T-helper 17 cell (primary cell): ENCODE data around the gene TEF. TPM values are rescaled to one million over a fixed set of nuclear protein-coding genes. Genes with fewer than 3 reads are reported as not detected.
A peak's percentile ranks its signal among the peaks of the same experiment; 100 is the strongest.
"Not testable (repeated sequence)": the region's sequence is repeated elsewhere in the genome, so short reads cannot be mapped to it uniquely, and the experiment has no call there.

Experiments
- ATAC-seq: fragments of 150-1000 bp; cut with Tn5 transposase; 2 replicates; pipeline ENCODE4 v1.10.0; 2021; ENCODE audit warnings: mild to moderate bottlenecking, moderate library complexity
- DNase-seq, 3 donors: peaks; one replicate each; pipeline versions ENCODE4 v3.0.0 to v3.0.0-alpha.2; 2020 to 2021
- H3K9me3 ChIP-seq: one replicate; pipeline ENCODE4 v1.7.0; 2013; ENCODE audit warnings: low read length, mild to moderate bottlenecking; ENCODE audit not compliant: control insufficient read depth, poor library complexity, severe bottlenecking
- H3K27ac Mint-ChIP-seq: one replicate; pipeline ENCODE4 v1.8.0; 2022; ENCODE audit warnings: mild to moderate bottlenecking, moderate library complexity, mixed read lengths
- H3K27me3 Mint-ChIP-seq: one replicate; pipeline ENCODE4 v1.8.0; 2022; ENCODE audit warnings: mixed read lengths
- H3K36me3 Mint-ChIP-seq: one replicate; pipeline ENCODE4 v1.8.0; 2022; ENCODE audit warnings: low read depth, mixed read lengths
- H3K4me1 Mint-ChIP-seq: one replicate; pipeline ENCODE4 v1.8.0; 2022; ENCODE audit warnings: mild to moderate bottlenecking, mixed read lengths
- H3K4me3 Mint-ChIP-seq: one replicate; pipeline ENCODE4 v1.8.0; 2022; ENCODE audit warnings: mild to moderate bottlenecking, moderate library complexity, mixed read lengths
- total RNA-seq, 4 donors: library from RNA in 2 of 4; stranded (reverse) in 2 of 4; gene quantifications; one replicate each; pipeline ENCODE4 v1.2.3 and lab custom pipeline; 2022 to 2026

The TEF gene
- total RNA-seq, 2 donors from 2014 or later = 4.8 to 7.4 TPM

DNA sequence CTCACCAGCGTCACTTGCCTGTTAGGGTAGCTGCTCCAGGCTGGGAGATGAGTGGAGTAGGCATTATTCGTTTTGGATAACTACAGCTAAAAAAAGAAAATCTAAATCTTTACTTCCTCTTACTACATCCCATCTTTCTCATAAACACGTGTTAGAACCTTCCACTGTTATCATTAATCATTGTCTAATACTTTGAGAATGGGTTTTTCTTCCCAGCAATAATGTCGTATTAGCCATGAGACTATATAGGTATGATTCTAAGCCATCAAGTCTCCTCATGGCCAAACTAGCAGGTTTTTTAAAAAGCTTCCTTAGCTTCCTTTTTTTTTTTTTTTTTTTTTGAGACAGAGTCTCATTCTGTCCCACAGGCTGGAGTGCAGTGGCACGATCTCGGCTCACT is 3.9 kb upstream of the TEF start:
- H3K27ac Mint-ChIP-seq = peak overlapping the region; percentile 24
- no peaks in the 10 kb centered on the region for H3K27me3 Mint-ChIP-seq
- no peak overlapping the region for H3K4me3 Mint-ChIP-seq
- H3K4me1 Mint-ChIP-seq = peaks cover 16% of the 10 kb centered on the region
- no peaks in the 10 kb centered on the region for H3K9me3 ChIP-seq
- no peak for ATAC-seq
- no peak for DNase-seq
- no peaks in the 10 kb centered on the region for H3K36me3 Mint-ChIP-seq

DNA sequence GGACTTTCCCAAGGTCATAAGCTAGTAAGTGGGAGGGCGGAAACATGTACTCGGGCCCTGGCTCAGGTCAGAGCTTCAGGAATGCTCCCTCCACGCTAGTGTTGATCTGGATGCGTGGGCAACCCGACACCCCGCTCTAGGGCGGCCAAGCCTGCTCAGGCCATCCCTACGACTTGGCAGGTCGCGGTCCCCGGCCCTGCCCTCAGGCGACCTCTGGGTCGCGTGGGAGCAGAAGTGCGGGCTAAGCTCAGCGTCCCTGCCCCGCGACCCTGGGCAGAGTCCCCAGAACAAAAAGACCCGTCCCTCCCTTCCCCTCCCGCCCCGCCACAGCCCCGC is 781 bp upstream of the TEF start:
- peak; percentile 6 for ATAC-seq
- DNase-seq = no peak
- Mint-ChIP-seq H3K36me3 (no peaks in the 10 kb centered on the region), H3K27ac (peak overlapping the region; percentile 91), H3K4me1 (peaks cover 12% of the 10 kb centered on the region), H3K27me3 (no peaks in the 10 kb centered on the region), H3K4me3 (peak overlapping the region; percentile 95)
- H3K9me3 ChIP-seq = no peaks in the 10 kb centered on the region

GRCh38 chr22:41382098-41382578 is 396 bp downstream of the TEF start:
- ATAC-seq (peak; percentile 42), DNase-seq (peak; percentile 46 to 64 (median 59))
- no peaks in the 10 kb centered on the region for H3K9me3 ChIP-seq
- Mint-ChIP-seq H3K27ac (peak overlapping the region; percentile 91), H3K4me3 (peak overlapping the region; percentile 95), H3K4me1 (peaks cover 12% of the 10 kb centered on the region), H3K36me3 (no peaks in the 10 kb centered on the region), H3K27me3 (no peaks in the 10 kb centered on the region)

GRCh38 chr22:41382610-41383009 is 868 bp downstream of the TEF start:
- Mint-ChIP-seq H3K4me3 (peak overlapping the region; percentile 95), H3K27ac (peak overlapping the region; percentile 91), H3K36me3 (no peaks in the 10 kb centered on the region), H3K27me3 (no peaks in the 10 kb centered on the region), H3K4me1 (peaks cover 12% of the 10 kb centered on the region)
- H3K9me3 ChIP-seq = no peaks in the 10 kb centered on the region
- DNase-seq = no peak
- no peak for ATAC-seq

- no peak for DNase-seq
- peak overlapping the region; percentile 91 for H3K27ac Mint-ChIP-seq
- no peaks in the 10 kb centered on the region for H3K27me3 Mint-ChIP-seq
- H3K4me3 Mint-ChIP-seq = peak overlapping the region; percentile 95
- H3K4me1 Mint-ChIP-seq = peaks cover 12% of the 10 kb centered on the region
- no peaks in the 10 kb centered on the region for H3K36me3 Mint-ChIP-seq
- H3K9me3 ChIP-seq = no peaks in the 10 kb centered on the region
- ATAC-seq = no peak
These were observed 1.3 kb downstream of the TEF start for GRCh38 chr22:41383085-41383484.

DNA sequence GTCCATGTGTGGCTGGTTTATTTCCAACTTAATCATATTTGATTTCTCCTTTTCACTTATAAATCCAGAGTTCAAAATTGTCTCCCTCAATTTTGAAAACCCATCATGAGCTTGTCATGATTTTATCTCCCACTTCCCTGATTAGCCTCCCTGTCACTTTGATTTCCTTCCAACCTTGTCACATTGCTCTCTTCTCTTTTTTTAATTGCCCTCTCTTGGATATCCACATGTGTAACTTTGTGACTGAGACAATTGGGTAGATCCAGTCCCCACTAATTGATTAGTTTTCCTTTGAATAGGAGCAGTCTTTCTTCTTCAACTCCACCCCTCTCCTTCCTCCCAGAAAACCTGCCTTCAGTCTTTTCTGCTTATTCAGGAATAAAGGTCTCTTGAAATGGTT is 2.4 kb downstream of the TEF start:
- no peaks in the 10 kb centered on the region for H3K27me3 Mint-ChIP-seq
- peaks cover 12% of the 10 kb centered on the region for H3K4me1 Mint-ChIP-seq
- ATAC-seq (no peak), DNase-seq (no peak)
- no peaks in the 10 kb centered on the region for H3K9me3 ChIP-seq
- no peak overlapping the region for H3K4me3 Mint-ChIP-seq
- no peak overlapping the region for H3K27ac Mint-ChIP-seq
- no peaks in the 10 kb centered on the region for H3K36me3 Mint-ChIP-seq

DNA sequence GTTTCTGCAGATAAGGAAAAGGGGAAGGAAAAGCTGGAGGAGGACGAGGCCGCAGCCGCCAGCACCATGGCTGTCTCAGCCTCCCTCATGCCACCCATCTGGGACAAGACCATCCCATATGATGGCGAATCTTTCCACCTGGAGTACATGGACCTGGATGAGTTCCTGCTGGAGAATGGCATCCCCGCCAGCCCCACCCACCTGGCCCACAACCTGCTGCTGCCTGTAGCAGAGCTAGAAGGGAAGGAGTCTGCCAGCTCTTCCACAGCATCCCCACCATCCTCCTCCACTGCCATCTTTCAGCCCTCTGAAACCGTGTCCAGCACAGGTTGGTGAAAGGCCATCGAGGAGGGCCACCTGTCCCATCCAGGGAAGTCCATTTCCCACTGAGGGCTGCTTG is 5.6 kb downstream of the TEF start:
- Mint-ChIP-seq H3K27me3 (no peaks in the 10 kb centered on the region), H3K4me3 (no peak overlapping the region), H3K4me1 (peaks cover 6% of the 10 kb centered on the region), H3K27ac (no peak overlapping the region), H3K36me3 (no peaks in the 10 kb centered on the region)
- ATAC-seq (no peak), DNase-seq (no peak)
- no peaks in the 10 kb centered on the region for H3K9me3 ChIP-seq

GRCh38 chr22:41394012-41394356 is 12.2 kb downstream of the TEF start:
- DNase-seq (no peak), ATAC-seq (no peak)
- no peak overlapping the region for H3K4me3 Mint-ChIP-seq
- H3K36me3 Mint-ChIP-seq = no peaks in the 10 kb centered on the region
- H3K27ac Mint-ChIP-seq = no peak overlapping the region
- no peaks in the 10 kb centered on the region for H3K9me3 ChIP-seq
- H3K27me3 Mint-ChIP-seq = no peaks in the 10 kb centered on the region
- no peaks in the 10 kb centered on the region for H3K4me1 Mint-ChIP-seq

DNA sequence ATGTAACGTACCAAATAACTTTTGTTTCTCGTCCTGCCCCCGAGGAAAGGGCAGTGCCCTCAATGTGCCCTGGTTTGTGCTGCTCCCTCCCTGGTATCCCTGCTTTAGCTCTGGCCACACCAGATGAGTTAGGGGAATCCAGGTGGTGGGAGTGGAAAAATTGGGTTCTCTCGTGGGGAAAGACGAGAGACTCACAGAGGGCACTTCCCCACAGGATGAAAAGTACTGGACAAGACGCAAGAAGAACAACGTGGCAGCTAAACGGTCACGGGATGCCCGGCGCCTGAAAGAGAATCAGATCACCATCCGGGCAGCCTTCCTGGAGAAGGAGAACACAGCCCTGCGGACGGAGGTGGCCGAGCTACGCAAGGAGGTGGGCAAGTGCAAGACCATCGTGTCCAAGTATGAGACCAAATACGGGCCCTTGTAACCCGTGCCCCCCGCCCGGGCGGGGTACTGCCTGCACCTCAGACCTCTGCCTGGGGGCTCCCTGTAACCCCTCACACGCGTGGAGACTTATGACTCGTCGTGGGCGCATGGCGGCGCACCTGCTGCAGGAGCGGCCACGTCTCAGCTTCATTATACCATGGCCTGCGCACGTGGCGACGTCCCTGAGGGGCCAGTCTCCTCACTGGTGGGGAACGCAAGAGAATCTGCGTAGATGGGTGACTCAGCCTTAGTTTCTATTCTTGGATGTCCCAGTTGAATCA is 13.9 kb downstream of the TEF start:
- no peaks in the 10 kb centered on the region for H3K27me3 Mint-ChIP-seq
- H3K27ac Mint-ChIP-seq = no peak overlapping the region
- H3K9me3 ChIP-seq = no peaks in the 10 kb centered on the region
- H3K36me3 Mint-ChIP-seq = no peaks in the 10 kb centered on the region
- no peaks in the 10 kb centered on the region for H3K4me1 Mint-ChIP-seq
- no peak overlapping the region for H3K4me3 Mint-ChIP-seq
- DNase-seq (no peak), ATAC-seq (no peak)

- Mint-ChIP-seq H3K27me3 (no peaks in the 10 kb centered on the region), H3K4me1 (no peaks in the 10 kb centered on the region), H3K27ac (no peak overlapping the region), H3K4me3 (no peak overlapping the region), H3K36me3 (no peaks in the 10 kb centered on the region)
- no peak for ATAC-seq
- no peaks in the 10 kb centered on the region for H3K9me3 ChIP-seq
- DNase-seq = no peak
These were observed 15.5 kb downstream of the TEF start for GRCh38 chr22:41397143-41397811.

DNA sequence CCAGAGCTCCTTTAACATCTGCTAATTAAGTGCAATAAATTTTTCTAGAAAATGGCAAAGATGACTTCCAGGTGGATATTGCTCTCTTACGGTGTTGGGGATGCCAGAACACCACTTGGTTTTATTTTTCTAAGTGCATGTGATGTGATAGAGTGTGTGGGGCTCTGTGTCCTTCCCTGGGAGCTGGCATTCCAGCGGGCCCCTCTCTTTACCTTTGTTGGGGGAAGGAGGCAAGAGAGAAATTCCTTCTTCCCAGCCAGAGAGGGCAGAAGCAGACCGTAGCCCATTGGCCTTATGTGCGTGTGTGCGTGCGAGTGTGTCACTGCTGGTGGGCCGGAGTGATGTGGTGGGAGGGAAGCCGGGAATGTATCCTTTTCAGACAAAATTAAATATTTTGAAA is 17.2 kb downstream of the TEF start:
- DNase-seq = no peak
- H3K27ac Mint-ChIP-seq = no peak overlapping the region
- no peak for ATAC-seq
- H3K36me3 Mint-ChIP-seq = no peaks in the 10 kb centered on the region
- H3K4me3 Mint-ChIP-seq = no peak overlapping the region
- H3K27me3 Mint-ChIP-seq = no peaks in the 10 kb centered on the region
- H3K4me1 Mint-ChIP-seq = peaks cover 3% of the 10 kb centered on the region
- no peaks in the 10 kb centered on the region for H3K9me3 ChIP-seq

GRCh38 chr22:41401781-41402648 is 20.3 kb downstream of the TEF start:
- no peak for ATAC-seq

DNA sequence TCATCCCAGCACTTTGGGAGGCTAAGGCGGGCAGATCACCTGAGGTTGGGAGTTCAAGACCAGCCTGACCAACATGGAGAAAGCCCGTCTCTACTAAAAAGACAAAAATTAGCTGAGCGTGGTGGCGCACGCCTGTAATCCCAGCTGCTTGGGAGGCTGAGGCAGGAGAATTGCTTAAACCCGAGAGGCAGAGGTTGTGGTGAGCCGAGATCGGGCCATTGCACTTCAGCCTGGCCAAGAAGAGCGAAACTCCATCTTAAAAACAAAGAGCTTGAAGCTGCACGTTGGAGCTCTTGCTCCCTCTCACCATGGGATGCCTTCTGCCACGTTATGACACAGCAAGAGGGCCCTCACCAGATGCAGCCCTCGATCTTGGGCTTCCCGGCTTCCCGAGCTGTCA is 21.1 kb downstream of the TEF start:
- not testable (repeated sequence) for H3K27me3 Mint-ChIP-seq, H3K9me3 ChIP-seq, ATAC-seq, DNase-seq, H3K4me3 Mint-ChIP-seq, H3K27ac Mint-ChIP-seq, H3K36me3 Mint-ChIP-seq, H3K4me1 Mint-ChIP-seq

More at GRCh38 chr22:41401781-41402648, 20.3 kb downstream of the TEF start:
- no peaks in the 10 kb centered on the region for H3K27me3 Mint-ChIP-seq
- no peak for DNase-seq
- H3K27ac Mint-ChIP-seq = no peak overlapping the region
- H3K4me1 Mint-ChIP-seq = peaks cover 3% of the 10 kb centered on the region
- H3K4me3 Mint-ChIP-seq = no peak overlapping the region
- no peaks in the 10 kb centered on the region for H3K9me3 ChIP-seq
- H3K36me3 Mint-ChIP-seq = no peaks in the 10 kb centered on the region
